H4 (cell line): Measurements from ENCODE around the gene ADD1. TPM values are rescaled to one million over a fixed set of nuclear protein-coding genes. Genes with fewer than 3 reads are reported as not detected.

ENCODE experiments used
- DNase-seq: peaks from one replicate; pipeline ENCODE4 v3.0.0-alpha.2; 2015; ENCODE audit warnings: low spot score
- total RNA-seq: library from RNA; depleted of rRNA; stranded (reverse); fragments of >200 nt; shearing (Covaris generic); gene quantifications from 2 replicates; pipeline ENCODE4 v1.2.3, GENCODE V29; 2014

ADD1 gene
- total RNA-seq, 1 experiment from 2014 or later = 117 TPM

- DNase-seq = no peak
Observed at GRCh38 chr4:2859514-2859913, 15.9 kb downstream of the ADD1 start.

- DNase-seq = no peak
Observed at GRCh38 chr4:2860391-2861348, 17.0 kb downstream of the ADD1 start.

GRCh38 chr4:2861631-2862436 is 18.2 kb downstream of the ADD1 start:
- no peak for DNase-seq

- DNase-seq = no peak
Observed at GRCh38 chr4:2862528-2862927, 18.9 kb downstream of the ADD1 start.

GRCh38 chr4:2863649-2864048 is 20.0 kb downstream of the ADD1 start:
- DNase-seq = no peak

GRCh38 chr4:2865196-2865780 is 21.6 kb downstream of the ADD1 start:
- no peak for DNase-seq

GRCh38 chr4:2866160-2866861 is 22.7 kb downstream of the ADD1 start:
- no peak for DNase-seq

GRCh38 chr4:2866891-2867290 is 23.2 kb downstream of the ADD1 start:
- no peak for DNase-seq

- no peak for DNase-seq
Observed at GRCh38 chr4:2867758-2868491, 24.3 kb downstream of the ADD1 start.

- no peak for DNase-seq
Observed at GRCh38 chr4:2868877-2869487, 25.3 kb downstream of the ADD1 start.

- no peak for DNase-seq
Observed at GRCh38 chr4:2869659-2870058, 26.0 kb downstream of the ADD1 start.

- DNase-seq = no peak
Observed at GRCh38 chr4:2870082-2870481, 26.4 kb downstream of the ADD1 start.

- no peak for DNase-seq
Observed at GRCh38 chr4:2871466-2871865, 27.8 kb downstream of the ADD1 start.

GRCh38 chr4:2871911-2872310 is 28.3 kb downstream of the ADD1 start:
- no peak for DNase-seq

GRCh38 chr4:2873329-2873728 is 29.7 kb downstream of the ADD1 start:
- no peak for DNase-seq

- DNase-seq = no peak
Observed at GRCh38 chr4:2874861-2875260, 31.2 kb downstream of the ADD1 start.

GRCh38 chr4:2875556-2875955 is 31.9 kb downstream of the ADD1 start:
- DNase-seq = no peak

GRCh38 chr4:2878346-2878745 is 34.7 kb downstream of the ADD1 start:
- no peak for DNase-seq

- no peak for DNase-seq
Observed at GRCh38 chr4:2879026-2879425, 35.4 kb downstream of the ADD1 start.

- no peak for DNase-seq
Observed at GRCh38 chr4:2881431-2881830, 37.8 kb downstream of the ADD1 start.

GRCh38 chr4:2882341-2882740 is 38.7 kb downstream of the ADD1 start:
- no peak for DNase-seq
